Breast epithelium (tissue), 3 donors: Measurements from ENCODE around the gene EFCAB8.
"Not testable (repeated sequence)": the region's sequence is repeated elsewhere in the genome, so short reads cannot be mapped to it uniquely, and the experiment has no call there.

ENCODE experiments used
- CTCF ChIP-seq, 3 donors: fragments of 450-650 bp; IDR thresholded peaks; one replicate each; pipeline ENCODE4 v1.5.1; 2016 to 2017; ENCODE audit warnings: antibody characterized with exemption in 3 of 3, mild to moderate bottlenecking in 3 of 3, moderate library complexity in 3 of 3
- POLR2A ChIP-seq: fragments of 450-650 bp; IDR thresholded peaks from one replicate; pipeline ENCODE4 v1.6.1; 2016; ENCODE audit warnings: antibody characterized with exemption, mild to moderate bottlenecking, moderate library complexity

GRCh38 chr20:32950539-32950938 lies 91.8 kb downstream of the EFCAB8 start:
- not testable (repeated sequence) for TF ChIP-seq POLR2A; CTCF (IDR thresholded peaks at IDR 0.05)
